GM21423 (cell line): ENCODE data around the gene TCEA2.
"Not testable (repeated sequence)": the region's sequence is repeated elsewhere in the genome, so short reads cannot be mapped to it uniquely, and the experiment has no call there.

Experiments used
- ATAC-seq: cut with Tn5 transposase; IDR thresholded peaks from one replicate; pipeline ENCODE4 v1.9.1; 2021; ENCODE audit warnings: mild to moderate bottlenecking, moderate library complexity; ENCODE audit not compliant: unreplicated experiment

Gene TCEA2

GRCh38 chr20:64105846-64106434, 42.9 kb downstream of the TCEA2 start:
- no peak for ATAC-seq

- ATAC-seq, result no peak
Measured at GRCh38 chr20:64106435-64106961, 43.5 kb downstream of the TCEA2 start.

- ATAC-seq, result no peak
Measured at GRCh38 chr20:64106981-64107735, 44.2 kb downstream of the TCEA2 start, which contains the start of gene NPBWR2. NPBWR2 (minus strand) TSS chr20:64107565; CDS start chr20:64106831, 734 bp downstream.

- ATAC-seq, result no peak
Measured at GRCh38 chr20:64107736-64108457, 44.9 kb downstream of the TCEA2 start.

- ATAC-seq, result no peak
Measured at GRCh38 chr20:64108731-64109681, 46.0 kb downstream of the TCEA2 start.

- no peak for ATAC-seq
Measured at GRCh38 chr20:64109831-64110391, 46.9 kb downstream of the TCEA2 start.

GRCh38 chr20:64110411-64111068, 47.5 kb downstream of the TCEA2 start:
- no peak for ATAC-seq

- no peak for ATAC-seq
Measured at GRCh38 chr20:64111841-64112641, 49.0 kb downstream of the TCEA2 start.

GRCh38 chr20:64112691-64113443, 49.9 kb downstream of the TCEA2 start:
- no peak for ATAC-seq

GRCh38 chr20:64113444-64113775, 50.4 kb downstream of the TCEA2 start:
- no peak for ATAC-seq

GRCh38 chr20:64113796-64114355, 50.9 kb downstream of the TCEA2 start:
- no peak for ATAC-seq

- no peak for ATAC-seq
Measured at GRCh38 chr20:64114356-64114971, 51.5 kb downstream of the TCEA2 start.

- no peak for ATAC-seq
Measured at GRCh38 chr20:64115171-64115911, 52.3 kb downstream of the TCEA2 start.

- no peak for ATAC-seq
Measured at GRCh38 chr20:64116016-64116415, 53.0 kb downstream of the TCEA2 start.

- ATAC-seq, result no peak
Measured at GRCh38 chr20:64116541-64117431, 53.8 kb downstream of the TCEA2 start.

- ATAC-seq, result not testable (repeated sequence)
Measured at GRCh38 chr20:64117432-64117777, 54.4 kb downstream of the TCEA2 start.
